Thyroid gland (tissue), 4 donors: ENCODE measurements around the gene IFITM10.

ENCODE experiments used
- POLR2A ChIP-seq, 2 donors: fragments of 450-650 bp; IDR thresholded peaks; one replicate each; pipeline ENCODE4 v1.6.1; 2017; ENCODE audit warnings: antibody characterized with exemption in 2 of 2, mild to moderate bottlenecking in 2 of 2, moderate library complexity in 1 of 2
- TF ChIP-seq, protein P1 (sequence below), 6 experiments: fragments of 200-600 bp in 3 of 6; fragments of 450-650 bp in 3 of 6; sonication (generic) in 3 of 6; IDR thresholded peaks; one replicate each; pipeline ENCODE4 v1.5.1; 2016 to 2019; ENCODE audit warnings: antibody characterized with exemption in 6 of 6, mild to moderate bottlenecking in 2 of 6, inconsistent platforms in 1 of 6, moderate library complexity in 1 of 6

DNA sequence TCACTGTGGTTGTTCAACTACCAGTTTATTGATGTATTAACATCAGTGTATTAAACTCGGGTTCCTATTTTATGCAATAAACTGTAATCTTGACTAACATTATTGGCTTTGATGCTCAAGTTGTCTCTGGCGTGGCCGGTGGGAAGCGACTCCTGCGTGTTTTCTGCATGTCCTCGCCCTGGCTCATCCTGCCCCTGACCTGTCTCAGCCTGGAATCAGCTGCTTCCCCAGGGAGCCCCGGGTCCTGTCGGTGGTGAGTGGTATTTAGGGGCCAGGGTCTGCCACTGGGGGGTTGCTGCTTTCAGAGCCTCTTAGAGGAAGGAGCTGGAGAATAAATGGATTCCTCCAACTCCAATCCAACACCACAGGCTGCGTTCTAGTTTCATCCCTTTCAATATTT, 22.5 kb downstream of the IFITM10 start:
- TF ChIP-seq, protein P1, sequence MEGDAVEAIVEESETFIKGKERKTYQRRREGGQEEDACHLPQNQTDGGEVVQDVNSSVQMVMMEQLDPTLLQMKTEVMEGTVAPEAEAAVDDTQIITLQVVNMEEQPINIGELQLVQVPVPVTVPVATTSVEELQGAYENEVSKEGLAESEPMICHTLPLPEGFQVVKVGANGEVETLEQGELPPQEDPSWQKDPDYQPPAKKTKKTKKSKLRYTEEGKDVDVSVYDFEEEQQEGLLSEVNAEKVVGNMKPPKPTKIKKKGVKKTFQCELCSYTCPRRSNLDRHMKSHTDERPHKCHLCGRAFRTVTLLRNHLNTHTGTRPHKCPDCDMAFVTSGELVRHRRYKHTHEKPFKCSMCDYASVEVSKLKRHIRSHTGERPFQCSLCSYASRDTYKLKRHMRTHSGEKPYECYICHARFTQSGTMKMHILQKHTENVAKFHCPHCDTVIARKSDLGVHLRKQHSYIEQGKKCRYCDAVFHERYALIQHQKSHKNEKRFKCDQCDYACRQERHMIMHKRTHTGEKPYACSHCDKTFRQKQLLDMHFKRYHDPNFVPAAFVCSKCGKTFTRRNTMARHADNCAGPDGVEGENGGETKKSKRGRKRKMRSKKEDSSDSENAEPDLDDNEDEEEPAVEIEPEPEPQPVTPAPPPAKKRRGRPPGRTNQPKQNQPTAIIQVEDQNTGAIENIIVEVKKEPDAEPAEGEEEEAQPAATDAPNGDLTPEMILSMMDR (IDR thresholded peaks at IDR 0.05) = no peak
- TF ChIP-seq POLR2A (IDR thresholded peaks at IDR 0.05) = no peak
